ENCODE measurements around the gene PSMB11. TPM values are rescaled to one million over a fixed set of nuclear protein-coding genes. Genes with fewer than 3 reads are reported as not detected.
"Not testable (repeated sequence)": the region's sequence is repeated elsewhere in the genome, so short reads cannot be mapped to it uniquely, and the experiment has no call there.

PSMB11 gene
- total RNA-seq, 4 donors from 2014 or later, result not detected

DNA sequence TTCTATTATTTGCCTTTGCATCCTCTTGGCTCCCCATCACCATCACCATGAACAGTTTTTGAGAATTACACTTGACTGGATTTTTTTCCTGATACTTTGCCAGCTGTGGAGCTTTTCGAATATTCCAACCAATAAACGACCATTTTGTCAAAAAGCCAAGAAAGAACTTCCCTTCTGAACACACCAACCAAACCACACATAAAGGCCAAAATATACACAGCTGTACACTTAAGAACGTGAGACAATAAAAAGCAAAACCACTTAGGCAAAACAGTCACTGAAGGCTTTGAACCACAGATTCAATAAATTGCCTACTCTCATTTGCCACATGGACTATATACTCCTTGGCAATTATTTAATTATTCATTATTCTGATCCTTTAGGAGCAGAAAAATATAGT, 33.2 kb upstream of the PSMB11 start:
- no peaks in the 10 kb centered on the region for H3K9me3 ChIP-seq
- no peak for ATAC-seq
- peaks cover 16 to 18% of the 10 kb centered on the region in 2 donors for H3K4me1 ChIP-seq
- no peak for TF ChIP-seq POLR2A (IDR thresholded peaks at IDR 0.05)
- TF ChIP-seq, protein P1, sequence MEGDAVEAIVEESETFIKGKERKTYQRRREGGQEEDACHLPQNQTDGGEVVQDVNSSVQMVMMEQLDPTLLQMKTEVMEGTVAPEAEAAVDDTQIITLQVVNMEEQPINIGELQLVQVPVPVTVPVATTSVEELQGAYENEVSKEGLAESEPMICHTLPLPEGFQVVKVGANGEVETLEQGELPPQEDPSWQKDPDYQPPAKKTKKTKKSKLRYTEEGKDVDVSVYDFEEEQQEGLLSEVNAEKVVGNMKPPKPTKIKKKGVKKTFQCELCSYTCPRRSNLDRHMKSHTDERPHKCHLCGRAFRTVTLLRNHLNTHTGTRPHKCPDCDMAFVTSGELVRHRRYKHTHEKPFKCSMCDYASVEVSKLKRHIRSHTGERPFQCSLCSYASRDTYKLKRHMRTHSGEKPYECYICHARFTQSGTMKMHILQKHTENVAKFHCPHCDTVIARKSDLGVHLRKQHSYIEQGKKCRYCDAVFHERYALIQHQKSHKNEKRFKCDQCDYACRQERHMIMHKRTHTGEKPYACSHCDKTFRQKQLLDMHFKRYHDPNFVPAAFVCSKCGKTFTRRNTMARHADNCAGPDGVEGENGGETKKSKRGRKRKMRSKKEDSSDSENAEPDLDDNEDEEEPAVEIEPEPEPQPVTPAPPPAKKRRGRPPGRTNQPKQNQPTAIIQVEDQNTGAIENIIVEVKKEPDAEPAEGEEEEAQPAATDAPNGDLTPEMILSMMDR (IDR thresholded peaks at IDR 0.05 in 4 of 5, conservative IDR thresholded peaks at IDR 0.05 in 1 of 5), result no peak
- in situ Hi-C loops (cut with MboI; ENCODE audit: low sequenced_read_pairs in 4 of 4) (no loop called here), intact Hi-C loops (cut with DNase I; ENCODE audit: low total_unique reads) (no loop called here)
- H3K27me3 ChIP-seq, result no peaks in the 10 kb centered on the region
- no peak for DNase-seq
- peak overlapping the region in 1 of 4 donors; percentile 64 for H3K4me3 ChIP-seq
- H3K27ac ChIP-seq, result peak overlapping the region in 3 of 4 donors; percentile 84 to 96 (median 87)
- no peaks in the 10 kb centered on the region for H3K36me3 ChIP-seq

DNA sequence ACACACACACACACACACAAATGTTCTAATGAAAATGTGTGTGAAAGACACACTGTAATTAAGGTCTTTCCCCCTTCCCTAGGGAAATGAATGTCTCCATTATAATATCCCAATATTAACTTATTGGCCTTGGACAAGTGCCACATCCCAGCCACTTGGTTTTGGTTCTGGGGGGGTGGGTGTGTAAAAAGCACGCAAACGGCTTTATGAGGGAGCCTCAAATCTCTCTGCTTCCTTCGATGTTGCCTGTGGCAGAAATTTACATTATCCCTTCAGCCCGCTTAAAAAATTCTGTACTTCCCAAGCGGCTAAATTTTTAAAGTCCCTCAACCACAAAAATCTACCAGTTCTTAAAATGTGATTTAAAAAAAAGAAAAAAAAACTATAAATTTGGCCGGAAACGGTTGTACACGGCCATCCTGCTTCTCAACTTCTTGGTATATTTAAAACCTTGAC, 32.5 kb upstream of the PSMB11 start:
- intact Hi-C loops (cut with DNase I; ENCODE audit: low total_unique reads) (no loop called here), in situ Hi-C loops (cut with MboI; ENCODE audit: low sequenced_read_pairs in 4 of 4) (no loop called here)
- DNase-seq (no peak), ATAC-seq (no peak)
- peak overlapping the region; percentile 62 to 67 (median 64) for H3K4me3 ChIP-seq
- no peaks in the 10 kb centered on the region for H3K27me3 ChIP-seq
- H3K9me3 ChIP-seq, result no peaks in the 10 kb centered on the region
- H3K27ac ChIP-seq, result peak overlapping the region; percentile 84 to 87 (median 85)
- H3K4me1 ChIP-seq, result peaks cover 16 to 18% of the 10 kb centered on the region in 2 donors
- TF ChIP-seq POLR2A (IDR thresholded peaks at IDR 0.05), result no peak
- TF ChIP-seq, protein P1 (IDR thresholded peaks at IDR 0.05 in 4 of 5, conservative IDR thresholded peaks at IDR 0.05 in 1 of 5), result no peak
- no peaks in the 10 kb centered on the region for H3K36me3 ChIP-seq

DNA sequence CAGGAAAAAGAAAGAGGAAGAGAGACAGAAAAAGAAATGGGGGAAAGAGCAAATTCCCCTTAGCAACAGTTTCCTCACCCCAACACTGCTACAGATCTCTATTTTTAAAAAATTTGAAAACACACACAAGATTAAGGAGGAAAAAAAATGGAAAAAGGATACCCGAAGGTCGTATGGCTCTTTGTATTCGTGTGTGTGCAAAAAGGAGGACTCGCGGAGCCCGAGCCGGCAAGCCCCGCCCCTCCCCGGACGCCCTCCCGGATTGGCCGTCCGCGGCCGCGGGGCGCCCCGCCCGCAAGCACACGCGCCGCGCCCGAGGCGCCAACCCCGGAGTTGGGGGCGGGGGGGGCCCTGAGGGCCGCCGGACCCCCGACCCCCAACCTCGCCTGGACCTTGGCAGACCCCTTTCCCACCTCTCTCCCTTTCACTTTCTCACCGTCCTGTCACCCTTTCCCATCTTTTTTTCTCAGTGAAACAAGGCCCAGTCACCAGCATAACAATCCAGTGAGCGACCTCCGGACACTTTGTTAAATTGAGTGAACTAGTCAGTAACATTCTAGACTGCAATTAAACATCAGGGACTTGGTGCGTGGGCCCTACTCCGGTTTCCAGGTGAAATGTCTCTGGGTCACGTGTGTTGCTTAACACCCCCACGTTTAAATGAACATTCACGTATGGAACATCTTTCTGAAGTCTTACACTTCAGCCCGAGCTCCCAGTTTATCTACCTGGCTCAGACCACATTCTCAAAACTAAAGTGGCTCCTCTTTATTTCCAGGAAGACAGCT, 31.9 kb upstream of the PSMB11 start, which contains the start of gene C14orf93:
TSS of gene C14orf93 (minus strand) at position 205 of the 788 bp plus-strand sequence. CDS start 11,120 bp downstream, outside the sequence.
- H3K9me3 ChIP-seq, result no peaks in the 10 kb centered on the region
- H3K4me3 ChIP-seq, result peak within 1 kb of the TSS; percentile 62 to 67 (median 64)
- peaks cover 16 to 18% of the 10 kb centered on the region in 2 donors for H3K4me1 ChIP-seq
- TF ChIP-seq, protein P1 (IDR thresholded peaks at IDR 0.05 in 4 of 5, conservative IDR thresholded peaks at IDR 0.05 in 1 of 5), result no peak
- TF ChIP-seq POLR2A (IDR thresholded peaks at IDR 0.05), result peak in 1 of 2 donors; percentile 36
- H3K36me3 ChIP-seq, result no peaks in the 10 kb centered on the region
- intact Hi-C loops (cut with DNase I; ENCODE audit: low total_unique reads), result loop anchor here (1.0 kb wide), 1 partner anchor 81 kb away; the partner anchor contains the start of gene PRMT5
- in situ Hi-C loops (cut with MboI; ENCODE audit: low sequenced_read_pairs in 4 of 4), result no loop called here
- H3K27me3 ChIP-seq, result no peaks in the 10 kb centered on the region
- H3K27ac ChIP-seq, result peak within 1 kb of the TSS; percentile 84 to 87 (median 85)
- peak; percentile 73 to 85 for DNase-seq
- ATAC-seq, result peak; percentile 35 to 48

DNA sequence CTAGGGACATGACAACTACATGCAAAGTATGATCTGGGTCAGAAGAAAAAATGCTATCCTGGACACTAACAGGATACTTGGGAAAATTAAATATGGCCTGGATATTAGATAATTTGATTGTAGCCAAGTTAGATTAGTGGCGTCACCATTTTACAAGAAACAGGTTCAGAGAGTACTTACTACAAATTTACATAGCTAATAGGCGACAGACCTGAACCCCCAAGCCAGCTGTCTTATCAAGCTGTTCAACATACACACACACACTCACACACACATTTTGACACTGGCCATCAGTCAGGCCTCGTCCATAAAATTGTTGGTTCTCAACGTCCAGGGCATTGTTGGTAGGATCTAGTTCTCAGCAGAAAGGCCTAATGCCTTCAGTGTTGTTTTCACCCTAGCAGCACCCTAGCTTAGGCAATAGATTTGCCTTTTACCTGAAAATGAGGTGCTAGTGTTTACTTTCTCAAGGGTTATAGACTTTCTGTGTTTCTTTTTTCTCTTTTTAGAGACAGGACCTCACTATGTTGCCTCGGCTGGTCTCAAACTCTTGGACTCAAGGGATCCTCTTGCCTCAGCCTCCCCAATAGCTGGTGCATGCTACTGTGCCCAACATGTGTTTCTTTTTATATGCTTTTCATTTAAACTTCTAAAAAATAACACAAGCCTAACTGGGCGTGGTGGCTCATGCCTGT, 28.8 kb upstream of the PSMB11 start:
- Histone ChIP-seq H3K9me3 (no peaks in the 10 kb centered on the region), H3K4me3 (no peak overlapping the region), H3K36me3 (no peaks in the 10 kb centered on the region), H3K4me1 (peaks cover 7 to 12% of the 10 kb centered on the region in 2 donors), H3K27me3 (no peaks in the 10 kb centered on the region), H3K27ac (no peak overlapping the region)
- in situ Hi-C loops (cut with MboI; ENCODE audit: low sequenced_read_pairs in 4 of 4), result no loop called here
- TF ChIP-seq, protein P1 (IDR thresholded peaks at IDR 0.05 in 4 of 5, conservative IDR thresholded peaks at IDR 0.05 in 1 of 5), result no peak
- no peak for TF ChIP-seq POLR2A (IDR thresholded peaks at IDR 0.05)
- intact Hi-C loops (cut with DNase I; ENCODE audit: low total_unique reads), result no loop called here
- no peak for DNase-seq
- no peak for ATAC-seq

DNA sequence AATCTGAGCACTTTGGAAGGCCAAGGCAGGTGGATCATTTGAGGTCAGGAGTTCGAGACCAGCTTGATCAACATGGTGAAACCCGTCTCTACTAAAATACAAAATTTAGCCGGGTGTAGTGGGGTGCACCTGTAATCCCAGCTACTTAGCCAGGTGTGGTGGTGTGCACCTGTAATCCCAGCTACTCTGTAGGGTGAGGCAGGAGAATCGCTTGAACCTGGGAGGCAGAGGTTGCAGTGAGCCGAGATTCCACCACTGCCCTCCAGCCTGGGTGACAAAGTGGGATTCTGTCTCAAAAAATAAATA, 28.3 kb upstream of the PSMB11 start:
- H3K4me3 ChIP-seq; intact Hi-C loops (cut with DNase I; ENCODE audit: low total_unique reads); H3K36me3 ChIP-seq; H3K4me1 ChIP-seq; H3K27me3 ChIP-seq; H3K9me3 ChIP-seq; H3K27ac ChIP-seq; DNase-seq; in situ Hi-C loops (cut with MboI; ENCODE audit: low sequenced_read_pairs in 4 of 4); ATAC-seq: not testable (repeated sequence)

Measured in gastrocnemius medialis (tissue), 4 donors.